Testis (tissue), 3 donors: Measurements from ENCODE around the gene ZWILCH. TPM values are rescaled to one million over a fixed set of nuclear protein-coding genes. Genes with fewer than 3 reads are reported as not detected.
A peak's percentile ranks its signal among the peaks of the same experiment; 100 is the strongest.

Source experiments
- DNase-seq: peaks from one replicate; pipeline ENCODE4 v3.0.0-alpha.2; 2019
- H3K27ac ChIP-seq, 2 donors: fragments of 200-600 bp; sonication (generic); one replicate each; pipeline ENCODE4 v1.5.1; 2019
- H3K27me3 ChIP-seq: fragments of 200-600 bp; sonication (generic); one replicate; pipeline ENCODE4 v1.5.1; 2019
- H3K36me3 ChIP-seq: fragments of 200-600 bp; sonication (generic); one replicate; pipeline ENCODE4 v1.5.1; 2017; ENCODE audit warnings: low read depth; ENCODE audit errors: missing control alignments
- H3K4me1 ChIP-seq: fragments of 200-600 bp; sonication (generic); one replicate; pipeline ENCODE4 v1.5.1; 2019
- H3K4me3 ChIP-seq, 2 donors: fragments of 200-600 bp; sonication (generic); one replicate each; pipeline ENCODE4 v1.5.1; 2017 to 2019
- H3K9me3 ChIP-seq: fragments of 200-600 bp; sonication (generic); one replicate; pipeline ENCODE4 v1.5.1; 2017
- CTCF ChIP-seq, 3 experiments: fragments of 450-650 bp in 2 of 3; fragments of 200-600 bp in 1 of 3; sonication (generic) in 1 of 3; IDR thresholded peaks; one replicate each; pipeline ENCODE4 v1.5.1; 2016 to 2019; ENCODE audit warnings: antibody characterized with exemption in 3 of 3, mild to moderate bottlenecking in 2 of 3, moderate library complexity in 1 of 3
- POLR2A ChIP-seq: fragments of 450-650 bp; IDR thresholded peaks from one replicate; pipeline ENCODE4 v1.6.1; 2017; ENCODE audit warnings: antibody characterized with exemption, mild to moderate bottlenecking, moderate library complexity
- WGBS, 2 donors: methylation state at CpG; one replicate each; pipeline ENCODE4 v1.1.5; 2018; 5-methylcytosine and 5-hydroxymethylcytosine counted together
- intact Hi-C: fragments of 100-400 bp; cut with DNase I; formaldehyde crosslinking; loops from one replicate; pipeline ENCODE4 v1.15.1; 2023; ENCODE audit warnings: low total_unique reads
- polyA plus RNA-seq: library from polyadenylated mRNA; stranded (reverse); fragments of 350-450 nt; fragmentation: Illumina TruSeq; extraction: RNeasy Lipid Tissue Mini Kit (QIAGEN cat#74804); gene quantifications from one replicate; pipeline ENCODE4 v1.2.3, GENCODE V29; 2014; ENCODE audit warnings: low read depth, low replicate concordance; ENCODE audit not compliant: insufficient read depth
- total RNA-seq, 2 donors: library from RNA; depleted of rRNA; stranded (reverse); fragments of >200 nt; gene quantifications; one replicate each; pipeline ENCODE4 v1.2.3, GENCODE V29; 2016

The ZWILCH gene
- total and polyA plus RNA-seq, 3 donors from 2014 or later, result 35.1 to 77.5 (median 41.7) TPM

- H3K9me3 ChIP-seq, result no peaks in the 10 kb centered on the region
- TF ChIP-seq CTCF (IDR thresholded peaks at IDR 0.05) (no peak), POLR2A (no peak)
- H3K36me3 ChIP-seq, result no peaks in the 10 kb centered on the region
- H3K4me3 ChIP-seq, result no peak overlapping the region
- intact Hi-C loops, result no loop called here
- no peak overlapping the region for H3K27ac ChIP-seq
- no peaks in the 10 kb centered on the region for H3K4me1 ChIP-seq
- DNase-seq, result no peak
- H3K27me3 ChIP-seq, result no peaks in the 10 kb centered on the region
- WGBS, 2 donors, result 74 to 76% methylated on average over 6 of the region's 6 CpGs
Measured at GRCh38 chr15:66489179-66489791, 15.8 kb upstream of the ZWILCH start.

- no peaks in the 10 kb centered on the region for H3K36me3 ChIP-seq
- no peak for TF ChIP-seq CTCF (IDR thresholded peaks at IDR 0.05)
- intact Hi-C loops, result no loop called here
Measured at GRCh38 chr15:66491846-66492245, 13.3 kb upstream of the ZWILCH start.

GRCh38 chr15:66494262-66494661 is 10.9 kb upstream of the ZWILCH start:
- Histone ChIP-seq H3K36me3 (no peaks in the 10 kb centered on the region), H3K4me3 (no peak overlapping the region), H3K27me3 (no peaks in the 10 kb centered on the region), H3K9me3 (no peaks in the 10 kb centered on the region), H3K4me1 (peaks cover 12% of the 10 kb centered on the region), H3K27ac (no peak overlapping the region)
- WGBS, 2 donors, result 86 to 97% methylated on average over 2 of the region's 2 CpGs
- no peak for DNase-seq
- intact Hi-C loops, result no loop called here
- TF ChIP-seq POLR2A, result no peak
- TF ChIP-seq CTCF (IDR thresholded peaks at IDR 0.05), result no peak

More at GRCh38 chr15:66491846-66492245, 13.3 kb upstream of the ZWILCH start:
- Histone ChIP-seq H3K4me3 (no peak overlapping the region), H3K4me1 (peaks cover 4% of the 10 kb centered on the region), H3K27ac (no peak overlapping the region), H3K9me3 (no peaks in the 10 kb centered on the region), H3K27me3 (no peaks in the 10 kb centered on the region)
- DNase-seq, result no peak
- whole genome bisulfite sequencing, 2 donors, result 93 to 96% methylated on average over 3 of the region's 3 CpGs

GRCh38 chr15:66496951-66497501 is 8.1 kb upstream of the ZWILCH start:
- DNase-seq, result no peak
- no peaks in the 10 kb centered on the region for H3K36me3 ChIP-seq
- WGBS, 2 donors, result 7 to 11% methylated on average over 9 to 17 of the region's 17 CpGs
- TF ChIP-seq POLR2A, result no peak
- TF ChIP-seq CTCF (IDR thresholded peaks at IDR 0.05), result no peak
- no peaks in the 10 kb centered on the region for H3K27me3 ChIP-seq
- intact Hi-C loops, result loop anchor here (5.0 kb wide), 1 partner anchor 110 kb away; the partner anchor contains the start of gene MAP2K1
- peaks cover 12% of the 10 kb centered on the region for H3K4me1 ChIP-seq
- no peaks in the 10 kb centered on the region for H3K9me3 ChIP-seq
- H3K27ac ChIP-seq, result peak overlapping the region; percentile 64 to 77
- H3K4me3 ChIP-seq, result peak overlapping the region; percentile 85 to 91
